GM19455 (cell line): Measurements from ENCODE around the gene ANK2.
A peak's percentile ranks its signal among the peaks of the same experiment; 100 is the strongest.
"Not testable (repeated sequence)": the region's sequence is repeated elsewhere in the genome, so short reads cannot be mapped to it uniquely, and the experiment has no call there.

Source experiments
- ATAC-seq: cut with Tn5 transposase; IDR thresholded peaks from one replicate; pipeline ENCODE4 v1.9.1; 2021; ENCODE audit not compliant: unreplicated experiment

ANK2 gene

GRCh38 chr4:113146876-113147358 is 97.5 kb downstream of the ANK2 start:
- ATAC-seq, result peak; percentile 91

GRCh38 chr4:113147498-113148111 is 98.2 kb downstream of the ANK2 start:
- no peak for ATAC-seq

- ATAC-seq, result no peak
Observed at GRCh38 chr4:113148925-113149324, 99.5 kb downstream of the ANK2 start.

GRCh38 chr4:113153529-113154101 is 104.2 kb downstream of the ANK2 start:
- no peak for ATAC-seq

- ATAC-seq, result no peak
Observed at GRCh38 chr4:113154281-113154680, 104.8 kb downstream of the ANK2 start.

GRCh38 chr4:113157086-113157857 is 107.8 kb downstream of the ANK2 start:
- no peak for ATAC-seq

- no peak for ATAC-seq
Observed at GRCh38 chr4:113159942-113160545, 110.6 kb downstream of the ANK2 start.

- no peak for ATAC-seq
Observed at GRCh38 chr4:113160548-113160947, 111.1 kb downstream of the ANK2 start.

GRCh38 chr4:113162089-113162488 is 112.6 kb downstream of the ANK2 start:
- no peak for ATAC-seq

DNA sequence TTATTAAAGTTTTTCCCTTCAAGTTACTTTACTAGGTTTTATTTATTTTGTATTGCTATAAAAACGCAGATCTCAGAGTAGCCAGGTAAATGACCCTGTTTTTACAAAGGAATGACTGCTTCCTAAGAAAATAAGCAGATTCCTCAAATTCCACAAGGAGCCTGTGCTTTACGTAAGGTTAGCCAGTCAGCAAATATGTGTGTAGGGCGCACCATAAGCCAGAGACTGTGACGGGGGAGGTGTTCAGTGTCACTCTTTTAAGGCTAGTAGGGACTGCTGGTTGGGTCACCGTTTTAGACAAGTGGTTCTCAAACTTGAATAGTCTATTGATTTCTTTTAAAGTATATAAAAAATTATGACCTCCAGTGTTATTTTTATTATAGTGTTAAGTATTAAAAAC is 119.9 kb downstream of the ANK2 start:
- ATAC-seq, result no peak

- ATAC-seq, result no peak
Observed at GRCh38 chr4:113170115-113170804, 120.8 kb downstream of the ANK2 start.

GRCh38 chr4:113170805-113171468 is 121.5 kb downstream of the ANK2 start:
- ATAC-seq, result no peak

DNA sequence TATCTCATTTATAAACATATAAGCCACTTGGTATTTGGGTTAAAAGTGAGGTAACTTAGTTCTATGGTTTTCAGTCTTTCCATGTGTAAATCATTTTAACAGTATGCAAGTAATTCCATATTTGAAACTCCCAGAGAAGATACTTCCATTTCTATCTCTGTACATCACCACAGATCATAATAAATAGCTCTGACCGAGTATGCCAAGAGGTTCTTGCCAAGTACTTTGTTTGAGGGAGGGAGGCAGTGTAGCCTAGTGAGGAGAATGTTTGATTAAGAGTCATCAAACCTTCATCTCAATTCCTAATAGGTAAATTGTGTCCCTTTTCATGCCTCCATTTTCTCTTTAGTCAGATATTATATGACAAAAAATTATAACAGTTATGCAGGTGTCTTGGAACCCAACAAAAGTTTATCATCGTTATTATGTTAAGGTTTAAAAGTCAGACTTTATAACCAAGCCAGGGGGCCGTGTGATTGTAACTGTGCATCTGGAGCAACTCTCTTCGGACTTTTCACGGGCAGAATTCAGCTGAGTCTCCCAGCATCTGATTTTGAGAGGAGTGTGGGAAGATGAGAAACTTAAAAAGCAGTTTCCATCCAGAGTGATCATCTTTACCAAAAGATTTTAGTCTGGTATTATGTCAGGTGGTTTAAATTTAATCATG is 123.8 kb downstream of the ANK2 start:
- ATAC-seq, result no peak

DNA sequence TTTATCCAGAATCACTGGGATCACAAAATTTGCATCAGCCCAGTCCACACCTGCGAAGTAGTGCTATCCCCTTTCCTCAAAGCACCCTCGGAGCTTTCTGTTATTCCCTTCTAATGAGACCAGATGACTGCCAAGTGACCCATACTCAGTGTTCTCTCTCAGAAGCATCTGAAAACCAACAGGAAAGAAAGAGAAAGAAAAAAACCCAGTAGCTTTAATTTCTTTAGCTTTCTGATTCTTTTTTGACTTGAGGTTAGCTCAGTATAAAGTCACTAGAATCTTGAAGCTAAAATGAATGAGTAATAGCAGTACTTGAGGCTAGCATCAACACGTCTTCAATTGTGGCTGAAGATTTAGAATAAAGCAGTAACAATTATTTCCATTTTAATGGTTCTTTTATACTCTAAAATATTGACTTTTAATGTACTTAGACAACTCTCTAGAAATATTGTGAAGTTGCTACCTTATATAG is 124.4 kb downstream of the ANK2 start:
- ATAC-seq, result no peak

GRCh38 chr4:113179091-113179490 is 129.6 kb downstream of the ANK2 start:
- no peak for ATAC-seq

DNA sequence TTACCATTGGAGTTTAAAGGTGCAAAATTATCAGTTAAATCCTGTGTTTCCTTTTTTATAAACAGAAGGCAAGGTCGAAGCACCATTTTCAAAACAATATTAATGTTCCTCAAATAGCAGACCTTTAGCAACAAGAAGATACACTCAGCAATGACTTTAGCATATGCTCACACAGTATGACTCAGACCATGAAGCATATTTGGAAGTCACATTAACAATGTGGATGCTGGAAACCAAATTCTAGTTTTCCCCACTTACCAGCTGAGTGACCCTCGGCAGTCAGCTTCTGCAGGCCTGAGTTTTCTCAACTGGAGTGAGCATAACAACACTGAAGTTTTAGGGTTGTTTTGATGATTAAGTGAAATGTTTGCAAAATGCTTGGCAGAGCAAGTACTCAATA is 130.5 kb downstream of the ANK2 start:
- ATAC-seq, result no peak

- ATAC-seq, result no peak
Observed at GRCh38 chr4:113181289-113182007, 132.0 kb downstream of the ANK2 start.

DNA sequence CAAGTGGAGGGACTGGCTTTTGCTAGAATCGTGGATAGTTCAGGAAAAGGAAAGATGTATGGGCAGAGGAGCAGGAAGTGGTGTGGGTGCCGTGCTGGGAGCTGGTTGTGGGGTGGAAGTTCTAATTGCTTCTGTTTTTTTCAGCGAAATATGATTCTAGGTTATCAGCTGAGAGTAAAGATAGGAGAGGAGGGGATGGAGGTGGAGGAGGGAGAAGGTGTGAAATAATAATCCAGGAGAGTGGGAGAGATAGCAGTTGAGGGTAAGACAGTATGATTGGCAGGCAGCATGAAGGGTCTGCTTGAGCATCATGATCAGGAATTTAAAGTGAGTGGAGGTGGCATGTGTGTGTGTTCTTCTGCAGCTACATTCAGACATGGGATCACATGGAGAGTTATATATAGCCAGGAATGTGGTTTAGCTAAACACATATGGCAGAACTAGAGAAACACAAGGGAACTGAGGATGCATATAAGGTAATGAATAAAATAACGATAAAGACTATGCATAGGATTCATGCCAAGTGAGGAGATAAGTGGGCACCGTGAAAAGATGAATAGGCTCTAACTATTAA is 133.7 kb downstream of the ANK2 start:
- no peak for ATAC-seq

- ATAC-seq, result not testable (repeated sequence)
Observed at GRCh38 chr4:113186220-113186619, 136.8 kb downstream of the ANK2 start.
